WTC11 (cell line): ENCODE measurements around the gene A2ML1.

Source experiments
- ATF3 ChIP-seq: sonication (generic); formaldehyde crosslinking; conservative IDR thresholded peaks from 2 replicates; pipeline ENCODE4 v1.8.1; 2022; ENCODE audit warnings: mild to moderate bottlenecking, missing genetic modification reagents
- CTCF ChIP-seq: fragments of 200-600 bp; IDR thresholded peaks from 2 replicates; pipeline ENCODE4 v1.8.0; 2022; ENCODE audit warnings: antibody characterized with exemption
- ESRRA ChIP-seq: sonication (generic); formaldehyde crosslinking; IDR thresholded peaks from 2 replicates; pipeline ENCODE4 v1.8.1; 2022; ENCODE audit warnings: mild to moderate bottlenecking, missing genetic modification reagents, borderline replicate concordance
- FOXK1 ChIP-seq: sonication (generic); formaldehyde crosslinking; IDR thresholded peaks from 2 replicates; pipeline ENCODE4 v1.8.0; 2022; ENCODE audit warnings: mild to moderate bottlenecking, moderate library complexity, missing genetic modification reagents
- HMGA2 ChIP-seq: fragments of 250-450 bp; sonication (Bioruptor Pico); IDR thresholded peaks from 2 replicates; pipeline ENCODE4 v1.4.0; 2021; ENCODE audit warnings: mild to moderate bottlenecking, moderate library complexity
- JUN ChIP-seq: sonication (generic); formaldehyde crosslinking; IDR thresholded peaks from 2 replicates; pipeline ENCODE4 v1.8.0; 2023; ENCODE audit warnings: mild to moderate bottlenecking, missing genetic modification reagents
- TCF7 ChIP-seq: sonication (generic); formaldehyde crosslinking; IDR thresholded peaks from 2 replicates; pipeline ENCODE4 v1.8.0; 2022; ENCODE audit warnings: mild to moderate bottlenecking, low read depth, missing genetic modification reagents, moderate library complexity
- TEAD4 ChIP-seq: sonication (generic); formaldehyde crosslinking; IDR thresholded peaks from 2 replicates; pipeline ENCODE4 v1.8.0; 2022; ENCODE audit warnings: mild to moderate bottlenecking, missing genetic modification reagents
- ZNF317 ChIP-seq: sonication (generic); formaldehyde crosslinking; IDR thresholded peaks from 2 replicates; pipeline ENCODE4 v1.8.1; 2023; ENCODE audit warnings: low read depth, mild to moderate bottlenecking, moderate library complexity, missing genetic modification reagents, borderline replicate concordance
- TF ChIP-seq, protein P1 (sequence below): sonication (generic); formaldehyde crosslinking; IDR thresholded peaks from 2 replicates; pipeline ENCODE4 v1.8.1; 2023; ENCODE audit warnings: mild to moderate bottlenecking, missing genetic modification reagents, moderate library complexity
- TF ChIP-seq, protein P2 (sequence below): fragments of 250-450 bp; sonication (Bioruptor Pico); IDR thresholded peaks from 2 replicates; pipeline ENCODE4 v1.9.0; 2021; ENCODE audit warnings: moderate library complexity, mild to moderate bottlenecking, inconsistent platforms, borderline replicate concordance

- TF ChIP-seq CTCF, result no peak
- TF ChIP-seq ESRRA (CRISPR knock-in tag), result no peak
- TF ChIP-seq ZNF317, result no peak
- TF ChIP-seq, protein P1, sequence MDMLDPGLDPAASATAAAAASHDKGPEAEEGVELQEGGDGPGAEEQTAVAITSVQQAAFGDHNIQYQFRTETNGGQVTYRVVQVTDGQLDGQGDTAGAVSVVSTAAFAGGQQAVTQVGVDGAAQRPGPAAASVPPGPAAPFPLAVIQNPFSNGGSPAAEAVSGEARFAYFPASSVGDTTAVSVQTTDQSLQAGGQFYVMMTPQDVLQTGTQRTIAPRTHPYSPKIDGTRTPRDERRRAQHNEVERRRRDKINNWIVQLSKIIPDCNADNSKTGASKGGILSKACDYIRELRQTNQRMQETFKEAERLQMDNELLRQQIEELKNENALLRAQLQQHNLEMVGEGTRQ (CRISPR knock-in tag), result no peak
- TF ChIP-seq, protein P2, sequence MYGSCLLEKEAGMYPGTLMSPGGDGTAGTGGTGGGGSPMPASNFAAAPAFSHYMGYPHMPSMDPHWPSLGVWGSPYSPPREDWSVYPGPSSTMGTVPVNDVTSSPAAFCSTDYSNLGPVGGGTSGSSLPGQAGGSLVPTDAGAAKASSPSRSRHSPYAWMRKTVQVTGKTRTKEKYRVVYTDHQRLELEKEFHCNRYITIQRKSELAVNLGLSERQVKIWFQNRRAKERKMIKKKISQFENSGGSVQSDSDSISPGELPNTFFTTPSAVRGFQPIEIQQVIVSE, result no peak
- no peak for TF ChIP-seq HMGA2
- no peak for TF ChIP-seq TCF7
- no peak for TF ChIP-seq ATF3 (CRISPR knock-in tag)
- no peak for TF ChIP-seq TEAD4 (CRISPR knock-in tag)
- no peak for TF ChIP-seq JUN (CRISPR knock-in tag)
- TF ChIP-seq FOXK1 (CRISPR knock-in tag), result no peak
Measured at GRCh38 chr12:8886502-8887284, 64.3 kb downstream of the A2ML1 start.
